Right lobe of liver (tissue), 6 donors: ENCODE results near the gene ZCCHC24. TPM values are rescaled to one million over a fixed set of nuclear protein-coding genes. Genes with fewer than 3 reads are reported as not detected.

Experiments
- ATAC-seq, 4 donors: fragments of 200-7000 bp; cut with Tn5 transposase; one replicate each; pipeline ENCODE4 v1.9.1; 2020; ENCODE audit warnings: mild to moderate bottlenecking in 4 of 4, moderate library complexity in 4 of 4
- DNase-seq, 3 donors: peaks; one replicate each; pipeline ENCODE4 v3.0.0-alpha.2; 2020
- H3K27ac ChIP-seq, 3 donors: fragments of 200-600 bp; one replicate each; pipeline ENCODE4 v1.8.0; 2022
- H3K27me3 ChIP-seq, 2 donors: fragments of 200-600 bp; one replicate each; pipeline ENCODE4 v1.8.0; 2022
- H3K36me3 ChIP-seq, 4 donors: fragments of 200-600 bp; sonication (generic) in 1 of 4; one replicate each; pipeline versions ENCODE4 v1.5.1 to v1.8.0; 2017 to 2022; ENCODE audit warnings: control low read depth in 1 of 4
- H3K4me1 ChIP-seq, 4 donors: fragments of 200-600 bp; sonication (generic) in 1 of 4; one replicate each; pipeline versions ENCODE4 v1.5.1 to v1.8.0; 2017 to 2022; ENCODE audit warnings: control low read depth in 1 of 4
- H3K4me3 ChIP-seq, 3 donors: fragments of 200-600 bp; one replicate each; pipeline ENCODE4 v1.8.0; 2022
- H3K9me3 ChIP-seq, 4 donors: fragments of 200-600 bp; sonication (generic) in 1 of 4; one replicate each; pipeline versions ENCODE4 v1.5.1 to v1.8.0; 2017 to 2022; ENCODE audit warnings: control low read depth in 1 of 4
- CTCF ChIP-seq, 4 donors: fragments of 200-600 bp in 3 of 4; fragments of 450-650 bp in 1 of 4; IDR thresholded peaks; one replicate each; pipeline versions ENCODE4 v1.5.1 to v1.8.0; 2016 to 2022; ENCODE audit warnings: antibody characterized with exemption in 4 of 4, mild to moderate bottlenecking in 2 of 4
- POLR2A ChIP-seq: fragments of 450-650 bp; IDR thresholded peaks from one replicate; pipeline ENCODE4 v1.6.1; 2017; ENCODE audit warnings: antibody characterized with exemption, mild to moderate bottlenecking
- WGBS: methylation state at CpG from one replicate; pipeline ENCODE4 v1.1.6; 2018; ENCODE audit warnings: low coverage, low lambda C conversion rate; ENCODE audit not compliant: insufficient coverage; ENCODE audit errors: missing lambda C conversion rate; 5-methylcytosine and 5-hydroxymethylcytosine counted together
- intact Hi-C, 2 donors: fragments of 100-400 bp; cut with DNase I; formaldehyde crosslinking; loops; one replicate each; pipeline versions ENCODE4 v1.11.2 to v1.14.1; 2022
- long read RNA-seq: library from polyadenylated mRNA; unstranded; transcript quantifications from one replicate; pipeline ENCODE4 v2.0.0, GENCODE V29; 2019
- total RNA-seq, 6 experiments: library from RNA; depleted of rRNA in 2 of 6; stranded (reverse); fragments of >200 nt in 2 of 6; fragmentation: NEBNext Ultra II Directional in 3 of 6; extraction: Animal tissue kit (Norgen Biotek cat#: 25700) in 3 of 6; gene quantifications; one replicate each; pipeline versions ENCODE4 v1.1.0 to v1.2.4, GENCODE V29; 2016 to 2023
- donor health status: DM: no; HTN: yes; CAD: no.
- donor health status: DM: no; HTN: no; CAD: no.
- donor health status: DM: no; HTN: no; CAD: no.
- donor health status: DM: no; HTN: yes; CAD: no.
- donor health status: DM: no; HTN: yes; CAD: no.

ZCCHC24 gene
- total RNA-seq: 10 to 100 TPM; 19.8 to 33.6 (median 22.7) TPM
- long read RNA-seq, partial matches to known transcripts: 0 of 2 reads
- long read RNA-seq, other reads (novel, unspliced or antisense): 2 of 2 reads

GRCh38 chr10:79445161-79445976 is at the start of gene ZCCHC24:
TSS of gene ZCCHC24 (minus strand) at chr10:79445624. CDS start at chr10:79445440, 184 bp downstream.
- no peaks in the 10 kb centered on the region for H3K27me3 ChIP-seq
- H3K9me3 ChIP-seq: no peaks in the 10 kb centered on the region
- H3K27ac ChIP-seq: peak within 1 kb of the TSS; percentile 79 to 87 (median 80)
- ATAC-seq (peak; percentile 87 to 95 (median 88)), DNase-seq (peak; percentile 99 to 100 (median 99))
- H3K36me3 ChIP-seq: no peaks in the 10 kb centered on the region
- H3K4me1 ChIP-seq: peaks cover 0 to 40% (median 10%) of the 10 kb centered on the region in 4 donors
- intact Hi-C loops: no loop called here
- TF ChIP-seq CTCF (IDR thresholded peaks at IDR 0.05) (no peak), POLR2A (peak; percentile 97)
- peak within 1 kb of the TSS; percentile 90 to 93 (median 92) for H3K4me3 ChIP-seq
- WGBS: 0% methylated on average over 7 of the region's 95 CpGs

GRCh38 chr10:79493806-79494205 is 48.4 kb upstream of the ZCCHC24 start:
- ATAC-seq: no peak
- no peaks in the 10 kb centered on the region for H3K36me3 ChIP-seq
- no peak for DNase-seq
- H3K9me3 ChIP-seq: no peaks in the 10 kb centered on the region
- no peak for TF ChIP-seq CTCF (IDR thresholded peaks at IDR 0.05)
- TF ChIP-seq POLR2A: no peak
- 54% methylated on average over 1 of the region's 1 CpG for WGBS
- no peaks in the 10 kb centered on the region for H3K27me3 ChIP-seq
- no peak overlapping the region for H3K4me3 ChIP-seq
- H3K27ac ChIP-seq: no peak overlapping the region
- H3K4me1 ChIP-seq: no peaks in the 10 kb centered on the region
- intact Hi-C loops: loop anchor here in 1 of 2 donors (10.0 kb wide), 1 partner anchor 119 kb away; no protein-coding TSS in a partner anchor

GRCh38 chr10:79492839-79493238 is 47.4 kb upstream of the ZCCHC24 start:
- no peak for TF ChIP-seq POLR2A
- no peak for TF ChIP-seq CTCF (IDR thresholded peaks at IDR 0.05)
- Histone ChIP-seq H3K27me3 (no peaks in the 10 kb centered on the region), H3K4me1 (no peaks in the 10 kb centered on the region), H3K4me3 (no peak overlapping the region), H3K36me3 (no peaks in the 10 kb centered on the region), H3K9me3 (no peaks in the 10 kb centered on the region), H3K27ac (no peak overlapping the region)
- 62% methylated on average over 2 of the region's 3 CpGs for WGBS
- ATAC-seq (no peak), DNase-seq (no peak)
- intact Hi-C loops: loop anchor here in 1 of 2 donors (10.0 kb wide), 1 partner anchor 118 kb away; no protein-coding TSS in a partner anchor

GRCh38 chr10:79492256-79492655 is 46.8 kb upstream of the ZCCHC24 start:
- Histone ChIP-seq H3K4me3 (no peak overlapping the region), H3K9me3 (no peaks in the 10 kb centered on the region), H3K27me3 (no peaks in the 10 kb centered on the region), H3K4me1 (no peaks in the 10 kb centered on the region), H3K27ac (no peak overlapping the region), H3K36me3 (no peaks in the 10 kb centered on the region)
- WGBS: 100% methylated on average over 3 of the region's 6 CpGs
- TF ChIP-seq POLR2A: no peak
- no peak for TF ChIP-seq CTCF (IDR thresholded peaks at IDR 0.05)
- intact Hi-C loops: loop anchor here in 1 of 2 donors (10.0 kb wide), 1 partner anchor 117 kb away; no protein-coding TSS in a partner anchor
- ATAC-seq: no peak
- no peak for DNase-seq
